Right renal cortex interstitium (tissue), 3 donors: ENCODE data around the gene ZFHX3. TPM values are rescaled to one million over a fixed set of nuclear protein-coding genes. Genes with fewer than 3 reads are reported as not detected.
"Not testable (repeated sequence)": the region's sequence is repeated elsewhere in the genome, so short reads cannot be mapped to it uniquely, and the experiment has no call there.

Source experiments
- DNase-seq, 3 donors: peaks; one replicate each; pipeline ENCODE4 v3.0.0-alpha.2; 2013; ENCODE audit warnings: low read depth in 3 of 3, low spot score in 2 of 3
- polyA plus RNA-seq, 3 donors: library from polyadenylated mRNA; unstranded; fragments of 120-200 nt; gene quantifications; one replicate each; pipeline ENCODE4 v1.2.1, GENCODE V29; 2013; ENCODE audit not compliant: insufficient read length in 3 of 3

Gene ZFHX3, protein sequence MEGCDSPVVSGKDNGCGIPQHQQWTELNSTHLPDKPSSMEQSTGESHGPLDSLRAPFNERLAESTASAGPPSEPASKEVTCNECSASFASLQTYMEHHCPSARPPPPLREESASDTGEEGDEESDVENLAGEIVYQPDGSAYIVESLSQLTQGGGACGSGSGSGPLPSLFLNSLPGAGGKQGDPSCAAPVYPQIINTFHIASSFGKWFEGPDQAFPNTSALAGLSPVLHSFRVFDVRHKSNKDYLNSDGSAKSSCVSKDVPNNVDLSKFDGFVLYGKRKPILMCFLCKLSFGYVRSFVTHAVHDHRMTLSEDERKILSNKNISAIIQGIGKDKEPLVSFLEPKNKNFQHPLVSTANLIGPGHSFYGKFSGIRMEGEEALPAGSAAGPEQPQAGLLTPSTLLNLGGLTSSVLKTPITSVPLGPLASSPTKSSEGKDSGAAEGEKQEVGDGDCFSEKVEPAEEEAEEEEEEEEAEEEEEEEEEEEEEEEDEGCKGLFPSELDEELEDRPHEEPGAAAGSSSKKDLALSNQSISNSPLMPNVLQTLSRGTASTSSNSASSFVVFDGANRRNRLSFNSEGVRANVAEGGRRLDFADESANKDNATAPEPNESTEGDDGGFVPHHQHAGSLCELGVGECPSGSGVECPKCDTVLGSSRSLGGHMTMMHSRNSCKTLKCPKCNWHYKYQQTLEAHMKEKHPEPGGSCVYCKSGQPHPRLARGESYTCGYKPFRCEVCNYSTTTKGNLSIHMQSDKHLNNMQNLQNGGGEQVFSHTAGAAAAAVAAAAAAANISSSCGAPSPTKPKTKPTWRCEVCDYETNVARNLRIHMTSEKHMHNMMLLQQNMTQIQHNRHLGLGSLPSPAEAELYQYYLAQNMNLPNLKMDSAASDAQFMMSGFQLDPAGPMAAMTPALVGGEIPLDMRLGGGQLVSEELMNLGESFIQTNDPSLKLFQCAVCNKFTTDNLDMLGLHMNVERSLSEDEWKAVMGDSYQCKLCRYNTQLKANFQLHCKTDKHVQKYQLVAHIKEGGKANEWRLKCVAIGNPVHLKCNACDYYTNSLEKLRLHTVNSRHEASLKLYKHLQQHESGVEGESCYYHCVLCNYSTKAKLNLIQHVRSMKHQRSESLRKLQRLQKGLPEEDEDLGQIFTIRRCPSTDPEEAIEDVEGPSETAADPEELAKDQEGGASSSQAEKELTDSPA (N-terminal part only)
- 10 to 100 TPM; 16.5 to 18.9 (median 18.7) TPM for polyA plus RNA-seq

DNA sequence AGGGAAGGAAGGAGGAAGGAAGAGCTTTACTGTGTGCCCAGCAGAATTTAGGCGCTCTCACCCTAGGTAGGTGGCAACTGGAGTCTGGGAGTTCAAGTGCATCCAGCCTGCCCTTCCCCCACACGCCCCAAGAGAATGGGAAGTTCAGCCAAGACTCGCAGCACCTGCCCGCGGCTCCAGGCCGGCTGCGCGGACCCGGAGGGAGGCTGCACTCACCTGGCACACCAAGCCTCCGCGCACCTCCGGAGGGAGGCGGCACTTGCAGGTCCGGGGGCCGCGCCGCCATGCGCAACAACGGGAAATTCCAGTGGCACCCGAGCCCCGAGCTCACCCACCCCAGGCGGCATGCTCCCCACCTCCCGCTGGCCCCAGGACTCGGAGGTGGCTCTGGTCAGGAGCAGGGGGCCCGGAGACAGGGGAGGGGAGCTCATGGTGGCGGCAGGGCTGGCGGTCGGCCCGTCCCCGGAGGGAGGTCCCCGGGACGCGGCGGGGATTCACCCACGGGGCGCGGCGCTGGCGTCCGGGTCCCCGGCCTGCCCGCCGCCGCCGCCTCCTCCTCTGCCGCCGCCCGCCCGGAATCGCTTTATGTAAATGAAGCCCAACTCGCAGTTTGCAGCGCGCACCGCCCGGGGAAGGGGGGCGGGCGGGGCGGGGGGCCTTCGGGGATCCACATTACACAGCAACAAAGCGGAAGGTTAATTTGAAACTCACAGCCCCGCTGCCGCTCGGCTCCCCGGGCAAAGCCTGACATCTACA, at the start of gene ZFHX3:
Gene ZFHX3 (minus strand): TSS at position 593 of the 756 bp plus-strand sequence. CDS start 87,983 bp downstream, outside the sequence.
- DNase-seq = no peak

DNA sequence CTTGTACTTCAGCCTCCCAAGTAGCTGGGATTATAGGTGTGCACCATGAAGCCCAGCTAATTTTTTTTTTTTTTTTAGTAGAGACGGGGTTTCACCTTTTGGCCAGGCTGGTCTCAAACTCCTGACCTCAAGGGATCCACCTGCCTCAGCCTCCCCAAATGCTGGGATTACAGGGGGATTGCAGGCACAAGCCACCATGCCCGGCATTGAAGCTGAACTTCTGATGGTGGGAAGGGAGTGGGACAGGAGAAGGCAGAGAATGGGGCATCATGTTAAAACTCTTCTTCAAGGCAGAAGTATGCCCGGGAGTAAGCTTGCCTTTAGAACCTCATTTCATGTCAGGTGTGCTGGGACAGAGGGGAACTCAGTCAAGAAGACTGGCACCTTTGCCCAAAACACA, 48.6 kb upstream of the ZFHX3 start:
- no peak for DNase-seq

DNA sequence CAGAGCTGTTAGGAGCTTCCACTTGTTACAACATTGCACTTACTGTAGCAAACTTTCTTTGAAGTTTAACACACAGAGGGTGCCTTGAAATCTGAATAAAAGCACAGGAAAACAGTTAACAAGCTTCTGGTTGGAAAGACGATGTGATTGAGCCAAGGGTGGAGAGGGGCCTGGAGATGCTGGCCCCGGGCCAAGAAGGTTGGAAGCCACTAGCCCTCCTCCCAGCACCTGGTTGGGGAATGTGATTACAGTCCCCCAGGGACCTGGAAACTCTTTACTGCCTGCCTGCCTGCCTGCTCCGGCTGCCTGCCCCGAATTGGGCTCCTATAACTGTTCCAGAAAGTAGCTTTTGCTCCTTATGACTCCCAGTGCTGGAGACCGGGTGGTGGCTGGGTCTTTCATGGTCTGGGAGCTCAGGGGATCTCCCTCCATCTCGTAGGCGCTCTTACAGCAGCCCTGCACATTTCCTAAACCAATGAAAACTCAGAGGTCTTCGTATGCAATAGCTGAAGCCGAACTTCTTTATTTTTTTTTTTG, 48.0 kb upstream of the ZFHX3 start:
- DNase-seq = no peak

DNA sequence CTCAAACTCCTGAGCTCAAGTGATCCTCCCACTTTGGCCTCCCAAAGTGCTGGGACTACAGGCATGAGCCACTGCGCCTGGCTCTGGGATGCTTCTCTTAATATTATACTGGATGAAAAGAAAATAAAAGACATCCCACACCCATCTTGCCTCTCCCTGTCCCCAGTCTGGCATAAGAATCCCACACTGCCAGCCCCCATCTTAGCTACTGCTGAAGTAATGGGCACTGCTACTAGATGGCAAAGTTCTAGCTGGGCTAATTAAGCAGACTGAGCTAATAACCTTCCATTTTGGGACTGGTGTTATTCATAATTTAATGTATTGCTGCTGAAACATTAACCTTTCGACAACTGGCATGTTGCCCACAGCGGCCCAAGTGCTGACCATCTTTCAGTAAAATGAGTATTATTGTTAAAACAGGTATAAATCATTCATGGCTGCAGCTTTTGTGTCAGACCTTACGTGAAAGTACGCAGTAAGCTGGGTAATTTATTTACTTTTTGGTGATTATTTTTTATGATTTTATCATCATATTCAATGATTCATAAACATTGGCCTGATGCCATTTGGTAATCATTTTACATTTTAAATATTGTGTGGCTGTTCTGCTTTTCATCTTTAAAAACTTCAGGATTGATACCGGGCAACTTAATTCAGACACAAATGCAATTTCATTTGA, 47.4 kb upstream of the ZFHX3 start:
- DNase-seq = no peak

DNA sequence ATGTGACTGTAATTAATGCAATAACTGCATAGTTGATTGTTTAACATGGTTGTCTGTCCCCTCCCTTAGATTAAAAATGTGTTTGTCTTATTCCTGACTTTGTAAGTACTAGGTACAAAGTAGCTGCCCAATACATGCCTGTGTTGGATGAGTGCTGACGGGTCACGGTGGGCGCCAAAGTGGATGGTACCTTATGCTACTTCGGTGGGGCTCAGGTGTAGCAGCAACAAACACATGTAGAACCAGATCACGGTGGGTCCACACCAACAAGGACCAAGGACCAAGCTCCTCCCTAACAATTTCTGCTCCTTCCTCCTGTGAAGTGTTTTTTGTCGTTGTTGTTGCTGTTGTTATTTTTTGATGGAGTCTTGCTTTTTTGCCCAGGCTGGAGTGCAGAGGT, 46.4 kb upstream of the ZFHX3 start:
- no peak for DNase-seq

DNA sequence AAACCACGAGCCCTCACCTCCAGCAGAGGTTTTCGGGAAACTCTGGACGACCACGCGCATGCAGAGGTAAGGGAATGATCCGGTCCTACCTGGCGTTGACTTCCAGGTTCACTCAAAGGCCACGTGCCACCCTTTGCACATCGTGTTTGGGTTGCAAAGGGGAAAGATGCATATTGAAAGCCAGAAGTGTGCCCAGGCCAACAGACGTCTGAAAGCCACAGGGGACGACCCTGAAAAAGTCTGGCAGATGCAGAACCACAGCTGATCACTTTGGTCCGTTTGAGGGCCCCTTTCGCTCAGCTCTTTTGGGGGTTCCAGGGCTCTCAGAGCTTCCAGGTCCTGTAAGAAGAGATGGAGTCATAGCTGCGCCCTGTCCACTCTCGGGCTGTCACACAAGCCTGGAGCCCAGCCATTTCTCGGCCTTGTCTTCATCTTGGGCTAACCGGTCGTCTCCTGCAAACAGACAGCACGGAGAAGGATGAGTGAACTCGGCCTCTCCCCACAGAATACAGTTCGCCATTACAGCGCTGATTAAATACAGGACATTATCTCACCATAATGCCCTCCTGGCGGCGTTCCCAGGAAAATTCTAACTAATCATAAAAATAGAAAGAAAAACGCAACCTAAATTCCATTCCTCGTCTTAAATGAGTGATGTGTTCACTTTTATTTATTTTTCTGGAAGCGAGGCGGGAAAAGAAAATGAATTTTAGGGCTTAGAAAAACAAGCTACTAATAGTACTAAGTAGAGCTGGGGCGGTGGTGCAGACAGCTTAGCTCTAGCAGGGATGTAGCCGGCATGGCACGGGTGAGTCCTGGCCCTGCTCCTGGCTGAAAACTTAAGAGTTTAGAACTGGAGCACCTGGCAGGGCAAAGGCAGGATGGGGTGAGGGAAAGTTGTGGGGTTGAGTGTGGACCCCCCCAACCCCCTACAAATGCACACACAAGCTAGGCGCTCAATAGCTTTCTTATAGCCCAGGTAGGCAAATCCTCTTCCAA, 45.5 kb upstream of the ZFHX3 start:
- DNase-seq = no peak

DNA sequence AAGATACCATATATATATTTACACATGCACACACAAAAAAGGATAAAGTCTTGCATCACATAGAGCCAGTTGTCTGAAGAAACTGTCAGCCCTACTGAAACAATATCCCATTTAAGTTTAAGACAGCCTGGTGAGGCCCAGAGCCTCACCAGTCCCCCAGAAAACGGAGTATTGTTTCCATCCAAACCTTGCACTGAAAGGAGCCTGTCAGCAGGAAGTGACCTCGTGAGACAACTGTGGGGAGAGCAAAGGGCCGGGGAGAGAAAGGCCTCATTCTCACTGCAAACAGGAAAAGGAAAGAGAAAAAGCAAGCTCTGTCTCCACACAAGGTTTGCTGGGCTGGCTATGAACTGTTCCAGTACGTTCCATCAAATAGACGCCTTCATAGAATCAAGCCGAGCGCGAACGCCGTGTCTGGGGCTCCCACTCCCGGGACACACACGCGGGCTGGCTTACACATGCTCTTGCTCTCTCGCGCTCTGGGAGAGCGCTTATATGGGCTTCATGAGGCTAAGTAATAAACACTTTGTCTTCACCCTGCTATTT, 44.4 kb upstream of the ZFHX3 start:
- DNase-seq = no peak

DNA sequence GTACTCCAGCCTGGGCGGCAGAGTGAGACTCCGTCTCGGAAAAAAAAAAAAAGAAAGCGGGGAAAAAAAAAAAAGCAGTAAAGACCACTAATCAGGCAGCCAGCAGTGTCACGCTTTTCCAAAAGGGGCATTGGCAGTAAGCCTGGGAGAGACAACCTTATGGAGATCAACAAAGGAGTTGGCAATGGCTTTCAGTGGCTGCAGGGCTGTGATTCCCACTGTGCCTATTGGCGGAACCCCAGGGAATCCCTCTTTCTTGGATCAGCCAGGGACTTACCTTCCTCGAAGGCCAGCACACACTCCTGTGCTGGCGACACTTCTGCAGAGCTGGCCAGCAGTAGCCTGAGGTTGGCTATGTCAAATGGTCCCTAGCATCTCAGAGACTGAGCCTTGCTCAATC, 43.2 kb upstream of the ZFHX3 start:
- no peak for DNase-seq

DNA sequence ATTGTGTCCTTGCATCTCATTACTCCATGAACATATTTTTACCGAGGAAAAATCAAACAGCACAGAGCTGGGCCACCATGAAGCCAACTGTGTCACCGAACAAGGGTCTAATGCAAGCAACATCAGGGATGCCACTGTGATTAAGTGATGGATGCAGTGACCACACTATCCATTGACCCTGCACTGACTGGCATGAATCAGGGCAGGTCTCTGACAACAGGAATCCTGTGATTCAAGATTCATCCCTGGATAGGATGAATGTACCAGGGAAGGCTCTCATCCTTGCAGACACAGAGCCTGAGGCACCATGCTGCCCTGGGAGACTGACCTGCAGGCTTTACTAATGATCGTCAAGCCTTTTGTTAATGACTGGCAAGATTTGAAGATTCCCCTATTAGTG, 41.5 kb upstream of the ZFHX3 start:
- no peak for DNase-seq

DNA sequence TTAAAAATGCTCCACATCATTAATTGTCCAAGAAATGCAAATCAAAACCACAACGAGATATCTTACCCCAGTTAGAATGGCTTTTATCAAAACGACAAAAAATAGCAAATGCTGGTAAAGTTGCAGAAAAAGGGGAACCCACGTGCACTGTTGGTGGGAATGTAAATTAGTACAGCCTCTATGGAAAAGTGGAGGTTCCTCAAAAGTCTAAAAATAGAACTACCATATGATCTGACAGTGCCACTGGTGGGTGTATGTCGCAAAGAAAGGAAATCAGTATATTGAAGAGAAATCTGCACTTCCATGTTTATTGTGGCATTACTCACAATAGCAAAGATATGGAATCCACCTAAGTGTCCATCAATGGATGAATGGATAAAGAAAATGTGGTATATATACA, 38.2 kb upstream of the ZFHX3 start:
- DNase-seq = no peak

DNA sequence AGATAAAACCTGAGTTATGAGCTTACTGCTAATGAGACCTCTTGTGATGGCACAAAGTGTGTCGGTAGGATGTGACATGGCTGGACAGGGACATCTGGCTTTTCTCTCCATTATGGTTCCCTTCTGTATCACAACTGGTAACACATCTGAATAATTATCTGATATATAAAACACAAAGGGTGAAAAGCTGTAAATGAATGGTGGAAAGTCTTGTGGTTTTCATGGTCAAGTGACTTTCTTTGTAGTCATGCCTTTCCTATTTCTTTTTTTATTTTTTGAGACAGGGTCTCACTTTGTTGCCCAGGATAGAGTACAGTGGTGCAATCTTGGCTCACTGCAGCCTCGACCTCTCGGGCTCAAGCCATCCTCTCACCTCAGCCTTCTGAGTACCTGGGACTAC, 35.3 kb upstream of the ZFHX3 start:
- DNase-seq = no peak

DNA sequence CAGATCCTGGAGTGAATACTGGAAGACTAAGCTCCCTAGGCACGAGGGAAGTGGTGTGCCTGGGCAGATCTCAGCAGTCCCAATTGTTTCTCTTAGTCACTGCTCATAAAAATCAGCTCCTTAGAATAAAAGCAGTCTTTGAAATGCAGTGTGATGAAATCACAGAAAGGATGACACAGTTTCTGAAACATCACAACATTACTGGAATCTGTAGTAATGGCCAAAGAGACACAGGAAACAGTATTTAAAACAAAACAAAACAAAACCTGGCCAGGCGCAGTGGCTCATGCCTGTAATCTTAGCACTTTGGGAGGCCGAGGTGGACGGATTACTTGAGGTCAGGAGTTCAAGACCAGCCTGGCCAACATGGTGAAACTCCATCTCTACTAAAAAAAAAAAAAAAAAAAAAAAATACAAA, 34.7 kb upstream of the ZFHX3 start:
- DNase-seq = not testable (repeated sequence)

DNA sequence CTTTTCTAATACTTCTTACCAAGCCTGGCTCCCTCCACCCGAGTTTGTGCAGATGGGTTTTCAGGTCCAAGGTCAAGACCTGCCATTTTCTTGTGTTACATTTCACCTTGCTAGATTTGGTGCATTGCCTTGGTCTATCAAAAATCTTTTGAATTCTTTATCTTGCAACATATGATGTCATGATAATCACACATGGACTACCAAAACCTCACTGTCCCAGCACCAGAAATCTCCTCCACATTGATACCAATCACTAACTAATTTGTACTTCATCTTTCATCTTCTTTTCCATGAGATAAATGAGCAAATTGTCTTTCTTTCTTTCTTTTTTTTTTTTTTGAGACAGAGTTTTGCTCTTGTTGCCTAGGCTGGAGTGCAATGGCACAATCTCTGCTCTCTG, 33.0 kb upstream of the ZFHX3 start:
- no peak for DNase-seq

DNA sequence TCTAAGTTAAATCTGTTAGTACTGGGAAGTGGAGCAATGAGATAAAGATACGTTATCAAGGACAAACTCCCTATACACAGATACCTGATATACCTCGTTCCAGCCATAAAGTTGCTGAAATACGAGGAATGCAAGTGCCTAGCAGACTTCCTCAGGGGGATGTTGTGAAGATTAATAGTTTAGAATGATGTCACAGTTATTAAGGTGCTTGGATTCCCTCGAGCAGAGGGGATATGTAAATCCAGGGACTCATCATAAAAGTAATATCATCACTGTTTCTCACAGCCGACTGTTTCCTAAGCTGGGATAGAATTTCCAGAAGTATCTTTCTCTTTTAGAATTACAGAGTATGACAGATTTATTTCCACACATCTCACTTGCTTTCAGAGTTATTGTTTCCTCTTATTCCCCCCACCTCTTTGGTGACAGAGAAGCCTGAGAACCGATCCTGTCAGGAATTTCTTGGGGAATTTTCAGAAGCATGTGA, 28.4 kb upstream of the ZFHX3 start:
- DNase-seq = no peak

DNA sequence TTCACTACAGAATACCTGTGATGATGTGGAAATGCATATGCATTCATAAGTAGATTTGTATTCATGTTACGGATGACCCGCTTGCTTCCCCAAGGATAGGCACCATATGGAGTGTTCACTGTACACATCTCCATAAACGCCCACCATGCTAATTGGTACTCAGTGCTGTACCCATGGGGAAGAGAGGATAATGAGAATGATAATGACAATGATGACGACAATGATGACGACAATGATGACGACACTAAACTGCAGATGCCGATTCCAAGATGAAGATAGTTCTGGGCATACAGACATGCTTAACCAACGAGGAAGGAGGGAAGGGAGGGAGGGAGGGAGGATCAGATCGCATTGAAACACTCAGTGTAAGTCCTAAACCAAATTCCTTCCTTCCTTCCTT, 26.5 kb upstream of the ZFHX3 start:
- no peak for DNase-seq

DNA sequence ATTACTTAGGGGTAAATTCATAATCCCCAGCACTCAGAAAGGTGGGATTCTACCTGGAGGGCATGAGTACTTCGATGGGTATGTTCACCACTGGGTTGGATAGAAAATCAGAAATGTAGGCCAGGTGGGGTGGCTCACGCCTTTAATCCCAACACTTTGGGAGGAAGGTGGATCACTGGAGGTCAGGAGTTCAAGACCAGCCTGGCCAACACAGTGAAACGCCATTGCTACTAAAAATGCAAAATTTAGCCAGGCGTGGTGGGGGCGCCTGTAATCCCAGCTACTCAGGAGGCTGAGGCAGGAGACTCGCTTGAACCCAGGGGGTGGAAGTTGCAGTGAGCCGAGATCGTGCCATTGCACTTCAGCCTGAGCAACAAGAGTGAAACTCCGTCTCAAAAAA, 24.1 kb upstream of the ZFHX3 start:
- DNase-seq = not testable (repeated sequence)

DNA sequence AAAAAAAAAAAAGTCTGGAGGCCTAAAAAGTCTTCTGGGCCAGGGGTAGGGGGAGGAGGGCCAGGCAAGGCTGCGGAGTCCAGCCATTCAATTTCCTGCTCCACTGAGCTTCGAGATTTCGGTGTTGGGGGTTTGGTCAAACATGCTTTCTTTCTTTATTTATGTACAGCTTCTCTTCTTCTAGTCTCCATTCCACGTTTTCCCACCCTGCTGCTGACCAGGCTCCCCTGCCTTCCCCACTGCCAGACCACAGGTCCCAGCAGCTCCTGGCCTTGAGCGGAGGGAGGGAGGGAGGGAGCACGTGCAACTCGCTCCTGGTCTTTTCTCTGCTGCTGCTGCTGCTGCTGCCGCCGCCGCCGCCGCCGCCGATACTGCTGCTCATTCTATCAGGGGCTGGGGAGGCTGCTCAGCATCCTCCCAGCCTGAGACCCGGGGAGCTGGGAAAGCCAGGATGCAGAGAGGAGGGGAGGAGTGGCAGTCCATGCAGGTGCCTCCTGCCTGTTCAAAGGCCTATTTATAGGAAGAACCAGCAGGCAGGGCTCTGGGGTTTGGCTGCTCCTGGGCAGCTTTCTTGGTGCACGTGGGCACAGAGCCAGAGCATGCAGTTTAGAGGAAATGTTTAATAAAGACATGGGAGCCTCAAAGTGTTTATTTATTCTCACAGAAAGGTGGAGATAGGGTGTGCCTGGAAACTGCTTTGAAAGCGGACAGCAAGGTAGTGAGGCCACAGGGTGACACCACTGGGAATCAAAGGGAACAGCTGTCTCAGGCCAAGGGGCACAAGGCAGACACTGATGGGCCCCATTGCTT, 23.4 kb upstream of the ZFHX3 start:
- no peak for DNase-seq
